SK-N-SH treated with all-trans-retinoic acid at 6 μM for 48 hours (cell line): ENCODE results near the gene RALGAPB.
"Not testable (repeated sequence)": the region's sequence is repeated elsewhere in the genome, so short reads cannot be mapped to it uniquely, and the experiment has no call there.

Experiments used
- ATAC-seq: fragments of 200-7000 bp; cut with Tn5 transposase; 3 replicates; pipeline ENCODE4 v1.9.1; 2020; ENCODE audit warnings: mild to moderate bottlenecking, moderate library complexity
- ARNTL ChIP-seq: fragments of 450-650 bp; formaldehyde crosslinking; IDR thresholded peaks from 2 replicates; pipeline ENCODE4 v1.5.0; 2020; ENCODE audit warnings: low read depth, mild to moderate bottlenecking, moderate library complexity, borderline replicate concordance
- BACH2 ChIP-seq: fragments of 250-450 bp; sonication (Bioruptor Pico); IDR thresholded peaks from 2 replicates; pipeline ENCODE4 v1.9.0; 2021; ENCODE audit warnings: mild to moderate bottlenecking, borderline replicate concordance
- CSDC2 ChIP-seq: fragments of 250-450 bp; sonication (Bioruptor Pico); IDR thresholded peaks from 2 replicates; pipeline ENCODE4 v1.5.0; 2020; ENCODE audit warnings: mild to moderate bottlenecking, moderate library complexity
- ESRRG ChIP-seq: fragments of 250-450 bp; sonication (Bioruptor Pico); IDR thresholded peaks from 2 replicates; pipeline ENCODE4 v1.6.1; 2021; ENCODE audit warnings: mild to moderate bottlenecking
- GLIS3 ChIP-seq: fragments of 250-450 bp; sonication (Bioruptor Pico); IDR thresholded peaks from 2 replicates; pipeline ENCODE4 v1.5.0; 2020; ENCODE audit warnings: mild to moderate bottlenecking, moderate library complexity
- ISL1 ChIP-seq: fragments of 250-450 bp; sonication (Bioruptor Pico); IDR thresholded peaks from 2 replicates; pipeline ENCODE4 v2.1.2; 2022; ENCODE audit warnings: mild to moderate bottlenecking, moderate library complexity
- OSR1 ChIP-seq: fragments of 250-450 bp; sonication (Bioruptor Pico); IDR thresholded peaks from 2 replicates; pipeline ENCODE4 v1.8.0; 2022; ENCODE audit warnings: moderate library complexity, mild to moderate bottlenecking, inconsistent platforms
- PPARA ChIP-seq: fragments of 250-450 bp; sonication (Bioruptor Pico); IDR thresholded peaks from 2 replicates; pipeline ENCODE4 v1.5.0; 2020; ENCODE audit warnings: mild to moderate bottlenecking, borderline replicate concordance
- RARB ChIP-seq: fragments of 250-450 bp; sonication (Bioruptor Pico); IDR thresholded peaks from 2 replicates; pipeline ENCODE4 v1.8.0; 2021; ENCODE audit warnings: mild to moderate bottlenecking, moderate library complexity
- SNAI2 ChIP-seq: fragments of 250-450 bp; sonication (Bioruptor Pico); IDR thresholded peaks from 2 replicates; pipeline ENCODE4 v1.5.0; 2020; ENCODE audit warnings: mild to moderate bottlenecking, moderate library complexity
- TCF4 ChIP-seq: fragments of 250-450 bp; sonication (Bioruptor Pico); IDR thresholded peaks from 2 replicates; pipeline ENCODE4 v1.8.0; 2021; ENCODE audit warnings: mild to moderate bottlenecking, moderate library complexity, borderline replicate concordance
- TOX ChIP-seq: fragments of 250-450 bp; sonication (Bioruptor Pico); IDR thresholded peaks from 2 replicates; pipeline ENCODE4 v1.8.0; 2021; ENCODE audit warnings: mild to moderate bottlenecking, moderate library complexity, borderline replicate concordance
- ZC3H10 ChIP-seq: fragments of 250-450 bp; sonication (Bioruptor Pico); IDR thresholded peaks from 2 replicates; pipeline ENCODE4 v1.5.1; 2021; ENCODE audit warnings: mild to moderate bottlenecking, moderate library complexity
- ZFP3 ChIP-seq: fragments of 250-450 bp; sonication (Bioruptor Pico); IDR thresholded peaks from 2 replicates; pipeline ENCODE4 v1.5.0; 2020; ENCODE audit warnings: mild to moderate bottlenecking, moderate library complexity
- ZFP30 ChIP-seq: fragments of 450-650 bp; formaldehyde crosslinking; IDR thresholded peaks from 2 replicates; pipeline ENCODE4 v1.5.0; 2022; ENCODE audit warnings: mild to moderate bottlenecking, moderate library complexity
- ZNF565 ChIP-seq: fragments of 450-650 bp; formaldehyde crosslinking; conservative IDR thresholded peaks from 2 replicates; pipeline ENCODE4 v1.5.0; 2020; ENCODE audit warnings: low read depth, mild to moderate bottlenecking, moderate library complexity
- ZNF70 ChIP-seq: fragments of 450-650 bp; formaldehyde crosslinking; IDR thresholded peaks from 2 replicates; pipeline ENCODE4 v1.5.0; 2020; ENCODE audit warnings: mild to moderate bottlenecking, moderate library complexity
- ZNF8 ChIP-seq: fragments of 450-650 bp; formaldehyde crosslinking; IDR thresholded peaks from 2 replicates; pipeline ENCODE4 v1.5.0; 2020; ENCODE audit warnings: mild to moderate bottlenecking, moderate library complexity
- TF ChIP-seq, protein P1 (sequence below): fragments of 250-450 bp; sonication (Bioruptor Pico); IDR thresholded peaks from 2 replicates; pipeline ENCODE4 v1.8.0; 2021; ENCODE audit warnings: low read depth, mild to moderate bottlenecking, moderate library complexity, borderline replicate concordance
- TF ChIP-seq, protein P2 (sequence below): fragments of 250-450 bp; sonication (Bioruptor Pico); IDR thresholded peaks from 2 replicates; pipeline ENCODE4 v1.8.0; 2020; ENCODE audit warnings: mild to moderate bottlenecking, moderate library complexity, borderline replicate concordance
- TF ChIP-seq, protein P3 (sequence below): fragments of 250-450 bp; sonication (Bioruptor Pico); IDR thresholded peaks from 2 replicates; pipeline ENCODE4 v1.5.1; 2020; ENCODE audit warnings: low read depth, mild to moderate bottlenecking, moderate library complexity

RALGAPB gene

DNA sequence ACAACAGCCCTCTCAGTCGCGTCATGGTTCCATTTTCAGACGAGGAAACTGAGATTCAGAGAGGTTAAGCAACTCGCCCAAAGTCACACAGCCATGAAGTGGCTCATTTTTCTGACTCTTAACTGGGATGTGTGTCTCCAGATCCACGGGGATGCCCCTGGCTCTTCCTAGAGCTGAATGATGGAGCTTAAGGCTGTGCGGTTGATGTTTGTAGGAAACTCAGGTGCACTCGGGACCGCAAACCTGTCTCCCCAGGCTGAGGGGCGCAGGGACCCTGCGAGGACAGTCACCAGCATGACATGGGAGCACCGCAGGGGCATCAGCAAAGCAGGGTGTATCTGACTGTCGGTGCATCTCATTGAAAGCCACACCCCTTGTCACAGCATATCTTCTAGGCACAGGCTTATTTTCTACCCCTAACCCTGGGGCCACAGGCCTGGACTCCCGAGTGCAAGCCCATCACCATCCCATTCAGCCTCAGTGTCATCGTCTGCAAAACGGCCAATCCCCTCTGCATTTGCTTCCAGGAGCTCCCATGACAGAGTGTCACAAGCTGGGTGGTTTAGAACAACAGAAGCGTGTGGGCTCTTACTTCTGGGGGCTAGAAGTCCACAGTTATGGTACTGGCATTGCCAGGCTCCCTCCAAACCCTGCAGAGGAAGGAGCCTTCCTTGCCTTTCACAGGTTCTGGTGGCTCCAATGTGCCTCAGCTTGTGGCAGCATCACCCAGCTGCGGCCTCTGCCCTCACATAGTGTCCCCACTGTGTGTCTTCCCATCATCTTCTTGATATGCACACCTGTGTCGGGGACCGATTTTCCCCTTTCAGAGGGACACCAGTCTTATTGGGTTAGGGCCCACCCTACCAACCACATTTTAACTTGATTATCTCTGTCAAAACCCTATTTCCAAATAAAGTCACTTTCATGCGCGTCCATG is 119.1 kb downstream of the RALGAPB start (continued):
- TF ChIP-seq BACH2, result no peak

DNA sequence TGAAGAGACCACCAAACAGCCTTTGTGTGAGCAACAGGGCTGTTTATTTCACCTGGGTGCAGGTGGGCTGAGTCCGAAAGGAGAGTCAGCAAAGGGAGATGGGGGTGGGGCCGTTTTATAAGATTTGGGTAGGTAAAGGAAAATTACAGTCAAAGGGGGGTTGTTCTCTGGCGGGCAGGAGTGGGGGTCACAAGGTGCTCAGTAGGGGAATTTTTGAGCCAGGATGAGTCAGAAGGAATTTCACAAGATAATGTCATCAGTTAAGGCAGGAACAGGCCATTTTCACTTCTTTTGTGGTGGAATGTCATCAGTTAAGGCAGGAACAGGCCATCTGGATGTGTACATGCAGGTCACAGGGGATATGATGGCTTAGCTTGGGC is 119.8 kb downstream of the RALGAPB start:
- TF ChIP-seq ISL1 (CRISPR knock-in tag), result peak; percentile 33; the same call in 1 of the 2 replicates
- not testable (repeated sequence) for ATAC-seq

DNA sequence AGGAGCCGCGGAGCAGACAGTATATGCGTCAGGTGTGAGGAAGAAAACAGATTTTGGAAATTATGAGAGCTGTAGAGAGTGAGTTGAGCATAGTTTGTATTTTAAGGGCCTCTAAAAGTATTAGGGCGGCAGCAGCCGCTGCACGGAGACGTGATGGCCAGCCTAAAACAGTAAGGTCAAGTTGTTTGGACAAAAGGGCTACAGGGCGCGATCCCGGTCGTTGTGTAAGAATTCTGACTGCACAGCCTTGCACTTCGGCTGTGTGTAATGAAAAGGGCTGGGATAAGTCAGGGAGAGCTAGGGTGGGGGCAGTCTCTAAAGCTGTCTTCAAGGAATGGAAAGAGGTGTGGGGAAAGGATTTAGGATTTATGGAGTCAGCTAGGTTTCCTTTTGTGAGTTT is 121.6 kb downstream of the RALGAPB start:
- ATAC-seq, result not testable (repeated sequence)

DNA sequence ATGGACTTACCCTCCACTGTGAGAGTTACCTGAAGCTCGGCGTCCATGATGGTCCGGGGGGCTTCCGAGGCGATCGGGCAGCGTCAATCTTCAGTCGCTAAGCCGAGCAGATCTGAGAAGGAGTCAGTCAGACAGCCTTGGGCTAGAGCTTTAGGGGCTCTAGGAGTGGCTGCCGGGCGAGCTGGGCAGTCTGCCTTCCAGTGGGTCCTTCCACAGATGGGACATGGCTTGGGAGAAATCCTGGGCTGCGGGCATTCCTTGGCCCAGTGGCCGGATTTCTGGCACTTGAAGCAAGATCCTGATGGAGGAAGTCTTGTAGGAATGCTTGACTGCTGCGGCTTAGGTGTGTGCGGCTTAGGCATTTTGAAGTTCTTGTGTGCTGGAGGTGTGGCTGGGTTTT is 123.2 kb downstream of the RALGAPB start:
- ATAC-seq, result not testable (repeated sequence)

DNA sequence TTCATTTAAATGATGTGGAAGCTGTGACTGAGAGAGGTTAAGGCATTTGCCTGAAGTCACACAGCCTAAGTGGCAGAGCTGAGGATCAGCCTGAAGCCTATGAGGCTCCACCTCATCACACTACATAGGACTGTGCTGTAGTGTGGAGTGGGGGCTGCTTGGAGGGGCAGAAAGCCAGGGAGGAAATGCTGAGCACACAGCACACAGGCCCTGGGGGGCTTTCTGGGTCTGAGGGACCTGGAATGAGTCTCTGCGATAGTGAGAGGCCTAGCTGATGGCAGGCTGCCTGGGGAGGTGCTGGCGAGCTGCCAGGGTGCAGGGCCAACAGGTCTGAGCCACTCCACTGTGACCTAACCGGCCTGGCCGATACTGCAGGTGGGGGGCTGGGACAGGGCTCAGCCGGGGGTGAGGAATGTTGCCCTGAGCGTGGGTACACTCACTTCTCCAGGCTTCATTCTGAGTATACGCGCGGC is 126.8 kb downstream of the RALGAPB start:
- peak; percentile 33; the same call in 2 of the 3 replicates for ATAC-seq
- TF ChIP-seq TOX (no peak), ZFP30 (CRISPR knock-in tag) (no peak)

DNA sequence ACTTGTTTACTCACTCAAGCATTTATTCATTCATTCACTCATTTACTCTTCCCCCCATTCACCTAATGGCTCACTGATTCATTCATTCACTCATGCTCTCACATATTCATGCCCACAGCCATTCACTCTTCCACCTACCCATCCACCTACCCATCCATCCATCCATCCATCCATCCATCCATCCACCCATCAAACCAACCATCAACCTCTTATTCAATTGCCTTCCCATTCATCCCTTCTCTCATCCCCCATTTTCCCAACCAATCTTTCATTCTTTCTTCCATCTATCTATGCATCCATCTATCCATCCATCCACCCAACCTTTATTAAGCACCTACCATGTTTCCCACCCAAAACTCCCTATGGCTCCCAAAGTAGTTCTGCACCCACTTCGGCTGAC is 127.4 kb downstream of the RALGAPB start:
- ATAC-seq, result no peak
- no peak for TF ChIP-seq BACH2
- no peak for TF ChIP-seq ZNF8 (CRISPR knock-in tag)
- TF ChIP-seq, protein P1, sequence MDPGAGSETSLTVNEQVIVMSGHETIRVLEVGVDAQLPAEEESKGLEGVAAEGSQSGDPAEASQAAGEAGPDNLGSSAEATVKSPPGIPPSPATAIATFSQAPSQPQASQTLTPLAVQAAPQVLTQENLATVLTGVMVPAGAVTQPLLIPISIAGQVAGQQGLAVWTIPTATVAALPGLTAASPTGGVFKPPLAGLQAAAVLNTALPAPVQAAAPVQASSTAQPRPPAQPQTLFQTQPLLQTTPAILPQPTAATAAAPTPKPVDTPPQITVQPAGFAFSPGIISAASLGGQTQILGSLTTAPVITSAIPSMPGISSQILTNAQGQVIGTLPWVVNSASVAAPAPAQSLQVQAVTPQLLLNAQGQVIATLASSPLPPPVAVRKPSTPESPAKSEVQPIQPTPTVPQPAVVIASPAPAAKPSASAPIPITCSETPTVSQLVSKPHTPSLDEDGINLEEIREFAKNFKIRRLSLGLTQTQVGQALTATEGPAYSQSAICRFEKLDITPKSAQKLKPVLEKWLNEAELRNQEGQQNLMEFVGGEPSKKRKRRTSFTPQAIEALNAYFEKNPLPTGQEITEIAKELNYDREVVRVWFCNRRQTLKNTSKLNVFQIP (CRISPR knock-in tag), result no peak
- no peak for TF ChIP-seq TCF4 (CRISPR knock-in tag)
- TF ChIP-seq, protein P2, sequence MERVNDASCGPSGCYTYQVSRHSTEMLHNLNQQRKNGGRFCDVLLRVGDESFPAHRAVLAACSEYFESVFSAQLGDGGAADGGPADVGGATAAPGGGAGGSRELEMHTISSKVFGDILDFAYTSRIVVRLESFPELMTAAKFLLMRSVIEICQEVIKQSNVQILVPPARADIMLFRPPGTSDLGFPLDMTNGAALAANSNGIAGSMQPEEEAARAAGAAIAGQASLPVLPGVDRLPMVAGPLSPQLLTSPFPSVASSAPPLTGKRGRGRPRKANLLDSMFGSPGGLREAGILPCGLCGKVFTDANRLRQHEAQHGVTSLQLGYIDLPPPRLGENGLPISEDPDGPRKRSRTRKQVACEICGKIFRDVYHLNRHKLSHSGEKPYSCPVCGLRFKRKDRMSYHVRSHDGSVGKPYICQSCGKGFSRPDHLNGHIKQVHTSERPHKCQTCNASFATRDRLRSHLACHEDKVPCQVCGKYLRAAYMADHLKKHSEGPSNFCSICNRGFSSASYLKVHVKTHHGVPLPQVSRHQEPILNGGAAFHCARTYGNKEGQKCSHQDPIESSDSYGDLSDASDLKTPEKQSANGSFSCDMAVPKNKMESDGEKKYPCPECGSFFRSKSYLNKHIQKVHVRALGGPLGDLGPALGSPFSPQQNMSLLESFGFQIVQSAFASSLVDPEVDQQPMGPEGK (CRISPR knock-in tag), result no peak
- TF ChIP-seq PPARA (CRISPR knock-in tag), result no peak
- TF ChIP-seq ZC3H10 (CRISPR knock-in tag), result no peak
- TF ChIP-seq, protein P3, sequence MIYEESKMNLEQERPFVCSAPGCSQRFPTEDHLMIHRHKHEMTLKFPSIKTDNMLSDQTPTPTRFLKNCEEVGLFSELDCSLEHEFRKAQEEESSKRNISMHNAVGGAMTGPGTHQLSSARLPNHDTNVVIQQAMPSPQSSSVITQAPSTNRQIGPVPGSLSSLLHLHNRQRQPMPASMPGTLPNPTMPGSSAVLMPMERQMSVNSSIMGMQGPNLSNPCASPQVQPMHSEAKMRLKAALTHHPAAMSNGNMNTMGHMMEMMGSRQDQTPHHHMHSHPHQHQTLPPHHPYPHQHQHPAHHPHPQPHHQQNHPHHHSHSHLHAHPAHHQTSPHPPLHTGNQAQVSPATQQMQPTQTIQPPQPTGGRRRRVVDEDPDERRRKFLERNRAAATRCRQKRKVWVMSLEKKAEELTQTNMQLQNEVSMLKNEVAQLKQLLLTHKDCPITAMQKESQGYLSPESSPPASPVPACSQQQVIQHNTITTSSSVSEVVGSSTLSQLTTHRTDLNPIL, result no peak
- TF ChIP-seq ZNF565 (CRISPR knock-in tag), result no peak
- no peak for TF ChIP-seq OSR1 (CRISPR knock-in tag)
- TF ChIP-seq ZFP3 (CRISPR knock-in tag), result no peak
- TF ChIP-seq SNAI2 (CRISPR knock-in tag), result no peak
- TF ChIP-seq ZFP30 (CRISPR knock-in tag), result no peak
- TF ChIP-seq ZNF70 (CRISPR knock-in tag), result no peak
- TF ChIP-seq, all 23 proteins: peak for 0

DNA sequence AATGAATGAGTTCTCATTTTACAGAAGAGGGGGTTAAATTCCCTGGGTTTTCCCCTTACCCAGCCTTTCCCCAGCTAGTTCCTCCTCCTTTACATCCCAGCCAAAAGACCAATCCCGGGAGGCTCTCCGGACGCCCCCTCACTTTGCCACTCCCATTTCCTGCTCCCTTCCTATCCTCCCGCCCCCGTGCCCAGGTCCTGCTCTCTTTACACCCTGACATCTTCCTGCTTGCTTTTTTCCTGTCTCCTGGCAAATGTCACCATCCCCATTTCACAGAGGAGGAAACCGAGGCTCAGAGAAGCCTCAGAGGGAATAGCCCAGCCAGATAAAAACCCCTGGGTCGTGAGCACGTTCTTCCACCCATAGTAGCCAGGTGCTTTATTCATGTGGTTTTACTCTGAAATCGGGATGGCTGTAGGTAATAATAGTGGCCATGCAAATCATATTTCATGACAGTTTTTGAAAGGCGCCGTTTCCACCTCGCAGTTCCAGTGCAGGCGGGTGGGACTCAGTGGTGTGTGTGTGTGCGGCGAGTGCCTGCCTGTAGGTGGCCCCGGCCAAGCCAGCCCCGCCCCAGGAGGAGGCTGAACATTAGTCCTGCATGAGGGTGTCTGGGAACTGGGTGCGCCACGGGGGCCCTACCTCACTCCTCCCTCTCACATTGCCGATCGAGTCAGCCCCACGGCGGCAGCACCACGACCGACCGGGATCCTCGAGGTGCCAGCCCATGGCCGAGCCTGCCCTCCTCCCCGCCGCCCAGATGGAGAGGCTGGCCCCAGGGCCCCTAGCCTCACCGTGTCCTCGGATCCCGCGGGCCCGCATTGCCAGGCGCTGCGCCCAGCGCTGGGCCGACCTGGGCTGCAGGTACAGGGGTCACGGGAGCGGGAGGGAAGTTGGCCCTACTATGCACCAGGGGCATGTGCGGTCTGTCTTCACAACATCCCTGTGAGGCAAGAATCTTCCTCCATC is 128.9 kb downstream of the RALGAPB start, which contains the start of gene ARHGAP40:
Gene ARHGAP40, plus strand, starts transcription at position 594 of the 969 bp plus-strand sequence.
- ATAC-seq, result peak; percentile 86
- TF ChIP-seq, protein P3, result no peak
- TF ChIP-seq GLIS3 (no peak), CSDC2 (no peak), ARNTL (CRISPR knock-in tag) (no peak), SNAI2 (CRISPR knock-in tag) (no peak), ZNF565 (CRISPR knock-in tag) (no peak), RARB (CRISPR knock-in tag) (no peak), ISL1 (CRISPR knock-in tag) (no peak), ZFP30 (CRISPR knock-in tag) (no peak), ESRRG (CRISPR knock-in tag) (no peak), TOX (no peak), BACH2 (no peak)
